Lower lobe of right lung (tissue), 2 donors: ENCODE data around the gene TFCP2L1. TPM values are rescaled to one million over a fixed set of nuclear protein-coding genes. Genes with fewer than 3 reads are reported as not detected.
"Not testable (repeated sequence)": the region's sequence is repeated elsewhere in the genome, so short reads cannot be mapped to it uniquely, and the experiment has no call there.

Experiments used
- ATAC-seq, 2 donors: fragments of 200-7000 bp; cut with Tn5 transposase; one replicate each; pipeline ENCODE4 v1.9.1; 2020 to 2022; ENCODE audit warnings: mild to moderate bottlenecking in 2 of 2, moderate library complexity in 2 of 2
- DNase-seq: peaks from one replicate; pipeline ENCODE4 v3.0.0-alpha.2; 2020
- H3K27ac ChIP-seq: fragments of 200-600 bp; one replicate; pipeline ENCODE4 v1.8.0; 2022
- H3K27me3 ChIP-seq: fragments of 200-600 bp; one replicate; pipeline ENCODE4 v1.8.0; 2022; ENCODE audit warnings: low read depth
- H3K36me3 ChIP-seq: fragments of 200-600 bp; one replicate; pipeline ENCODE4 v1.8.0; 2022; ENCODE audit warnings: mild to moderate bottlenecking
- H3K4me1 ChIP-seq: fragments of 200-600 bp; one replicate; pipeline ENCODE4 v1.8.0; 2022
- H3K4me3 ChIP-seq: fragments of 200-600 bp; one replicate; pipeline ENCODE4 v1.8.0; 2022; ENCODE audit warnings: mild to moderate bottlenecking
- H3K9me3 ChIP-seq: fragments of 200-600 bp; one replicate; pipeline ENCODE4 v1.8.0; 2022
- CTCF ChIP-seq: fragments of 200-600 bp; IDR thresholded peaks from one replicate; pipeline ENCODE4 v1.8.0; 2022; ENCODE audit warnings: antibody characterized with exemption, mild to moderate bottlenecking
- intact Hi-C: fragments of 100-400 bp; cut with DNase I; formaldehyde crosslinking; loops from one replicate; pipeline ENCODE4 v1.11.0; 2022
- total RNA-seq: library from RNA; stranded (reverse); fragmentation: NEBNext Ultra II Directional; extraction: Animal tissue kit (Norgen Biotek cat#: 25700); gene quantifications from one replicate; pipeline ENCODE4 v1.2.1, GENCODE V29; 2021
- donor health status: DM: no; HTN: yes; CAD: no; lungs with severe emphysema.

The TFCP2L1 gene
- total RNA-seq, 1 donor from 2014 or later: 19.2 TPM

DNA sequence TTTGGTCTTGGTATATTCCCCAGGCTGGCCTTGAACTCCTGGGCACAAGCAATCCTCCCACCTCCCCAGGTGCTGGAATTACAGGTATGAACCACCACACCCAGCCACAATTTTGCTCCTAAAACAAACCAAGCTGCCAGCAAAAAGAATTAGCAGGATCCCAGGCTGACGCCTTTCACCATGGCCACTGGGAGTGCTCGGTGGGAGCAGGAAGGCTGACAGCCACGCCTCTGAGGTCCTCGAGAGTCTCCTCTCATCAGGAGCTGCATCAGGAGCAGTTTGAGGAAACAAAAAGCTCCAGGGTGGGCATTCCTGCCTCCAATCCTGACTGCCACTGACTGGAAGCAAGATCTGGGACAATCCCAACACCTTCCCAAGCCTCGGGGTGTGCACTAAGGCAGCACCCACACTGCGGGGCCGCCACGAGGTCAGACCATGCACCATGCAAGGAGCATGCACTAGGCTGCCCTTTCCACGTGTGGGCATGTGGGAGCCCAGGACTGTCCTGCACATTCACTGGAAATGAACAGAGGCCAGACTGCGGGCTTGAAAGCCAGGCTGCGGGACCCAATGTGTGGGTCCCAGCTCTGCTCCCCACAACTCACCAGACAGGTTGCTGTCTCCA, 51.4 kb downstream of the TFCP2L1 start:
- Histone ChIP-seq H3K27me3 (no peaks in the 10 kb centered on the region), H3K27ac (no peak overlapping the region), H3K4me3 (no peak overlapping the region), H3K36me3 (peaks cover 17% of the 10 kb centered on the region), H3K9me3 (no peaks in the 10 kb centered on the region), H3K4me1 (no peaks in the 10 kb centered on the region)
- DNase-seq: peak; percentile 40
- TF ChIP-seq CTCF: no peak
- intact Hi-C loops: no loop called here
- no peak for ATAC-seq

GRCh38 chr2:121232626-121233265, 52.3 kb downstream of the TFCP2L1 start:
- Histone ChIP-seq H3K9me3 (no peaks in the 10 kb centered on the region), H3K4me3 (no peak overlapping the region), H3K27me3 (no peaks in the 10 kb centered on the region), H3K4me1 (no peaks in the 10 kb centered on the region), H3K36me3 (peaks cover 16% of the 10 kb centered on the region), H3K27ac (no peak overlapping the region)
- DNase-seq: peak; percentile 45
- no peak for ATAC-seq
- intact Hi-C loops: no loop called here
- TF ChIP-seq CTCF: no peak

GRCh38 chr2:121231385-121232000, 53.5 kb downstream of the TFCP2L1 start:
- Histone ChIP-seq H3K9me3 (no peaks in the 10 kb centered on the region), H3K4me1 (no peaks in the 10 kb centered on the region), H3K27ac (no peak overlapping the region), H3K27me3 (no peaks in the 10 kb centered on the region), H3K4me3 (no peak overlapping the region), H3K36me3 (peaks cover 9% of the 10 kb centered on the region)
- intact Hi-C loops: no loop called here
- ATAC-seq (no peak), DNase-seq (peak; percentile 39)
- TF ChIP-seq CTCF: no peak

GRCh38 chr2:121228521-121228920, 56.5 kb downstream of the TFCP2L1 start:
- ATAC-seq (peak in 1 of 2 donors; percentile 44), DNase-seq (peak; percentile 24)
- TF ChIP-seq CTCF: no peak
- Histone ChIP-seq H3K36me3 (peaks cover 12% of the 10 kb centered on the region), H3K4me3 (no peak overlapping the region), H3K27me3 (peaks cover 3% of the 10 kb centered on the region), H3K9me3 (no peaks in the 10 kb centered on the region), H3K27ac (peak overlapping the region; percentile 49), H3K4me1 (no peaks in the 10 kb centered on the region)
- intact Hi-C loops: no loop called here

DNA sequence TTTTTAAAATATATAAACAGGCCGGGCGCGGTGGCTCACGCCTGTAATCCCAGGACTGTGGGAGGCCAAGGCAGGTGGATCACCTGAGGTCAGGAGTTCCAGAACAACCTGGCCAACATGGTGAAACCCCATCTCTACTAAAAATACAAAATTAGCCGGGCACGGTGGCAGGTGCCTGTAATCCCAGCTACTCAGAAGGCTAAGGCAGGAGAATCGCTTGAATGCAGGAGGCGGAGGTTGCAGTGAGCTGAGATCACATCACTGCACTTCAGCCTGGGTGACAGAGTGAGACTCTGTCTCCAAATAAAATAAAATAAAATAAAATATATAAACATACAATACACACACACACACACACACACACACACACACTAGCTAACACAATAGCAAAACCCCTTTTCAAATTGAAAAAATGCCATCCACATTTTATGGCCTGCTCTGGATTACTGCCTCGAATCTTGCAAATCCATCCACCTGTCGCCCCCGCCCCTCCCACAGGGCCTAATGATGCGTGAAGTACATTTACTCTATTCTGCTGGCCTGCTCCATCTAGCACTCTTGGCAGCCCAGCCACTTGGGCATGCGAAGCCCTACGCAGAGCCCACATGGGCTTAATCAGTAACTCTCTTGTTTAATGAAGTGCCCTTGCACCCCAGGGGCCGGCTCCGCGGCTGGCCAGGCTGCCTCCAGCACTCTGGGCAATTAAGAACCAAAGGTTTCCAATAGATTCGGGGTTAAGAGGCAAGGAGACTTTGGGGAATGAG, 57.4 kb downstream of the TFCP2L1 start:
- intact Hi-C loops, H3K9me3 ChIP-seq, H3K4me1 ChIP-seq, H3K27me3 ChIP-seq, H3K4me3 ChIP-seq: not testable (repeated sequence)
- DNase-seq: peak; percentile 86
- peak; percentile 92 to 93 for ATAC-seq
- peak overlapping the region; percentile 49 for H3K27ac ChIP-seq
- H3K36me3 ChIP-seq: peaks cover 21% of the 10 kb centered on the region

DNA sequence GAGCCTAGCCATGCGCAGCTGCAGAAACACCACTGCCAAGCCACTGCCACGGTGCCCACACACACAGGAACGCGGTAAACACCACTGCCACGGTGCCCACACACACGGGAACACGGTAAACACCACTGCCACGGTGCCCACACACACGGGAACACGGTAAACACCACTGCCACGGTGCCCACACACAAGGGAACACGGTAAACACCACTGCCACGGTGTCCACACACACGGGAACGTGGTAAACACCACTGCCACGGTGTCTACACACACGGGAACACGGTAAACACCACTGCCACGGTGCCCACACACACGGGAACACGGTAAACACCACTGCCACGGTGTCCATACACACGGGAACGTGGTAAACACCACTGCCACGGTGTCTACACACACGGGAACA, 59.3 kb downstream of the TFCP2L1 start:
- intact Hi-C loops, H3K27ac ChIP-seq, ATAC-seq, H3K9me3 ChIP-seq, H3K4me3 ChIP-seq, H3K27me3 ChIP-seq, H3K4me1 ChIP-seq: not testable (repeated sequence)
- DNase-seq: peak; percentile 34
- peaks cover 18% of the 10 kb centered on the region for H3K36me3 ChIP-seq
